Measurements from ENCODE around the gene EFHC2.
"Not testable (repeated sequence)": the region's sequence is repeated elsewhere in the genome, so short reads cannot be mapped to it uniquely, and the experiment has no call there.

Gene EFHC2

GRCh38 chrX:44232081-44232480, 111.4 kb downstream of the EFHC2 start:
- DNase-seq (ENCODE audit: low spot score) = no peak

DNA sequence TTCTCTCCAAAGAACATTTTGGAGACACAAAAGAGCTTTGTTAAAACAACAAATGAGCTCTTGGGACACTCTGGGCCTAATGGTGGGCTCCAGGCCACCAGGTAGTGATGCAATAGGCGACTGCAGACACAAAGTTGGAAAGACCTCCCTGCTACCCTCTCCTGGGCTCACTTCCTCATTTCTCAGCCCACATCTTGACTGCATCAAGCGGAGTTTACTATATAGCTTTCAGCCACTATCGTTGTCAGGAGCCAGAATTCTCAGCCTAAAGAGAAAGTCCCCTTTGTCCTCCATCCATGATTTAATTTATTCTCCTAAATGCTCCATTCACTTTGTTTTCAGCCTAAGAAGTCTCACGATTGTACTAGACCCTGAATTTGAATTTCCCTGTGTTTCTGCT, 114.9 kb downstream of the EFHC2 start:
- DNase-seq (ENCODE audit: low spot score) = peak; percentile 14

DNA sequence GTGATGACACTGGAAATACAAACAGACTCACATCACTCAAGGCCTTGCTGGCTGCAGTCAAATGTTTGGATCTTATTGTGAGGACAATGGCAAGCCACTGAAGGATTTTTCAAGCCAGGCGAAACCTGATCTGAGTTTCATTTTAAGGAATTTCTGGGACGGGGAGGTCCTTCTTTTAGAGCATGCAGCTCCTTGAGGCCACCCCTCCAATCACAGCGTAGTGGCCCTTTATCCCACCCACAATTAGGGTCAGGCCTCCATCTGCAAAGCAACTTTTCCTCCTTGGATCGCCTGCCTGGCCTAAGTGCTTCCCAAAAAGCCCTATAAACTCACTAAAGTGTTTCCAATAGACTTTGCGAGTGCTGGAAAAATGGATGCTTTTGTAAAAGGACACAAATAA, 115.5 kb downstream of the EFHC2 start:
- DNase-seq (ENCODE audit: low spot score) = no peak

DNA sequence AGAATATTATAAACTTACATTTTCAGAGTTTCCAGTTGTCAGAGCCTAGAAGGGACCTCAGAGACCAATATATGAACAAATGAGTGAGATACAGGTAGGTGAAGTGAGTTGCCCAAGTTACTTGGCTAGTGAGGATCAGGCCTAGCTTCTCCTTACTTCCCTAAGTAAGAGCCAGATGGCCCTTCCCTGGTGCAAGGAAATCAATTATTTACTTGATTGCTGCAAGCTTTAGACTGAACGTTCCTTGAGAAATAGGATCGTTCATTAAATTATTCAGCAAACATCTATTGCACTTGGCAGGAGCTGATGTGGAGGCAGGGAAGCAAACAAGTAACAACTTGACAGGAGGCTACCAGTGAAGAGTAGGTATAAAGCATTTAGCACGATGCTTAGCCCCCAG, 117.8 kb downstream of the EFHC2 start:
- DNase-seq (ENCODE audit: low spot score) = no peak

- no peak for DNase-seq (ENCODE audit: low spot score)
Measured at GRCh38 chrX:44224760-44225159, 118.7 kb downstream of the EFHC2 start.

- DNase-seq (ENCODE audit: low spot score) = peak; percentile 15
Measured at GRCh38 chrX:44223150-44223549, 120.3 kb downstream of the EFHC2 start.

DNA sequence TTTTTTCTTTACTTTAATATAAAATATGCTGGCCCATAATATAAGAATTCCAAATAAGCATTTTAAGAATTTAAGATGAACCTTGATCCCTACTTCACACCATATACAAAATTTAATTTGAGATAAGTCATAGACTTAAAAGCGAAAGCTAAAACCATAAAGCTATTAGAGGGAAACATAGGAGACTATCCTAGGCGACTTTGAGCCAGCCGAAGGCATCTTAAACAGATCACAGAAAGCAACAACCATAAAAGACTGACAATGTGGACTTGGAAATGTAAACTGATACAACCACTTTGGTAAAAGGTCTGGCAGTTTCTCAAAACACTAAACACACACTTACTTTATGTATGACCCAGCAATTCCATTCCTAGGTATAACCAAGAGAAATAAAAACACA, 125.0 kb downstream of the EFHC2 start:
- DNase-seq (ENCODE audit: low spot score) = no peak

- no peak for DNase-seq (ENCODE audit: low spot score)
Measured at GRCh38 chrX:44216171-44216570, 127.3 kb downstream of the EFHC2 start.

DNA sequence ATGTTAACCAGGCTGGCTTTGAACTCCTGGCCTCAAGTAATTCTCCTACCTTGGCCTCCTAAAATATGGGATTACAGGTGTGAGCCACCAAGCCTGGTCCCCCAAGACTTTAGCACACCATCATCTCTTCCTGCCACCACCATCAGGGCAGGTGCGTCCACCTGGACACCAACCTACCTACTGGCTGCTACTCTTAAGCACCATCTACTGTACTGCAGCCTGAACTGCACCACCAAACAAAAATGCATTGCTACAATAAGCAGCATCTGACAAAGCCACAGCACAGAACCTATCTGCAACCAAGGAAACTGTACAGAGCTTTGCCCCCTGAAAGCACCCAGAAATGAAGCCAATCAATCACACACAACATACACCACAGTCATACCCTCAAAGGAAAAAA, 139.7 kb downstream of the EFHC2 start:
- DNase-seq (ENCODE audit: low spot score) = no peak

GRCh38 chrX:44202596-44202995, 140.9 kb downstream of the EFHC2 start:
- DNase-seq (ENCODE audit: low spot score) = no peak

DNA sequence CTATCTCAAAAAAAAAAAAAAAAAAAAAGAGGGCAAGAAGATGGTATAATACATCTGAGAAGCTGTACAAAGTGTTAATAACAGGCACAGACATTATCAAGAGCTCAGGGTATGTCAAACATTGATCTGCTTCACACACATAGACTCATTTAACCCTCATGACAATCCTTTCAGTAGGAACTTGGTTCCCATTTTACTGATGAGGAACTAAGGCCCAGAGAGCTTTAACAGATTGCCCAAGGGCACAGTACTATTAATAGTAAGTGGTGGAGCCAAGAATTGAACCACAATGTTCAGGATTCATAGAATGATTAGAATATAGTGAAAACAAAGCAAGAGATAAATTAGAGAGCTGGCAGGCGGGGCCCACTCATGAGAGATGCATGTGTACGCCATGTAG, 154.4 kb downstream of the EFHC2 start:
- DNase-seq (ENCODE audit: low spot score) = no peak

GRCh38 chrX:44187915-44188314, 155.6 kb downstream of the EFHC2 start:
- not testable (repeated sequence) for DNase-seq (ENCODE audit: low spot score)

DNA sequence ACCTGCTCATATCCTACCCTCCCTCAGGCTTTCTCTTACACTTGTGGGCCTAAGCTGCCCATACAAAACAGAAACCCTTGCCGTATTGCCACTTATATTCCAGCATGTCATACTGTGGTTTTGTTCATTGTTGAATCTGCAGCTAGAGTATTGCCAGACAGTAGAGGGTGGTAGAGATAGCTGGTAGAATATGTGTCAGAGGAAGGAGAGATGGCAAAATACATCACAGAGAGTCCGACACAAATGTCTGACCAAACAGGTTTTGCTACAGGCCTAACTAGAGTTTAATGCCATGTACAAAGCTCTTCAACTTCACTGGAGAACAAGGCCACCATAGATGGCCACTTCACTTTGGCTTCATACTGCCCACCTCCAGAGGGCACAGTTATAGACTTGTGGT, 160.1 kb downstream of the EFHC2 start:
- DNase-seq (ENCODE audit: low spot score) = no peak

DNA sequence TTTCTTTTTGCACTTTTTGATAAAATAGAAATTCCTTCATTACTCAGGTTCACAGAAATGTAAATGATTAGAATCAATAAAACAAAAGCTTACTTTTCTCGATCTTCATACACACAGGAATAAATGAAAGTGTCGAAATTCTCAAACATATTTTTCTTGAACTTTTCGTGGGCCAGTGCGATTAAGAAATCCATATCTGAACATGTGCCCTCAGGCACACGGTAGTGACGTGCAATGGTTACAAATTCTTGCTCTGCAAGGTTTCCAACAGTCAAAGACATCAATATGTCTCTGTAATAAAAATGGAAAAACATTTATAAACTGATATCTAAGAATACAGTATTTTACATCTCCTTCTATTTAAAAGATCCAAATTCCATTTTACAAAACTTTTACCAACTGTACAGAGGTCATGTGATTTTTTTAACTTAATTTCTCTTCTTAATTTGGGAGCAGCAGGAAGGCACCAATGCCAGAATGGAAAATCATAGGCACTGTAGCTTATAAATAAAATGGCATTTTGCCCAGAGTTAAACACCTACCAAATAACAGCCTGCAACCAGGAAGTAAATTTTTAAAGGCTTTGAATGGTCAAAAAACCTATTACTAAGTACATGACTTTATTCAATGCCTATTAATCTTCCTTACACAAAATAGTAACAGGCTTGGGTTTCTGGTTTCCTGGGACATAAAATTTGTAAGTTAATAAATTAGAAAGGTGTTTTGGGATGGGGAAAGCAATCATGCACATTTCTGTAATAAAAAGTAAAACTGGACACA, 165.0 kb downstream of the EFHC2 start:
- DNase-seq (ENCODE audit: low spot score) = no peak

DNA sequence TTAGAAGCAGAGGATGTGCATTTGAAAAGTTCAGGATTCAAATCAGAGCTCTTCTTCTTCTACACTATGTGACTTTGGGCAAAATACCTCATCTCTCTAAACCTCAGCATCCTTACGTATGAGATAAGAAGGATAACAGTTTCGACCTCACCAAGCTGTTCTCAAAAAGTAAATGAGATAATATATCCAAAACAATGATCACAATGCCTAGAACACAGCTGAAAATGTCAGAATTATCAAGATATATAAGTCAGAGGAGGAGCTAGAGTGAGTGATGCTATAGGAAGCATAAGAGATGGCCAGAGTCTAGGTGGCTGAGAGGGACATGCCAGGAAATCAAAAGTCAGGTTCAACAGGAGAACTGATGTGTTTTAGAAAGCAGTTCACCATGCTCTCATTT, 168.0 kb downstream of the EFHC2 start:
- DNase-seq (ENCODE audit: low spot score) = no peak

DNA sequence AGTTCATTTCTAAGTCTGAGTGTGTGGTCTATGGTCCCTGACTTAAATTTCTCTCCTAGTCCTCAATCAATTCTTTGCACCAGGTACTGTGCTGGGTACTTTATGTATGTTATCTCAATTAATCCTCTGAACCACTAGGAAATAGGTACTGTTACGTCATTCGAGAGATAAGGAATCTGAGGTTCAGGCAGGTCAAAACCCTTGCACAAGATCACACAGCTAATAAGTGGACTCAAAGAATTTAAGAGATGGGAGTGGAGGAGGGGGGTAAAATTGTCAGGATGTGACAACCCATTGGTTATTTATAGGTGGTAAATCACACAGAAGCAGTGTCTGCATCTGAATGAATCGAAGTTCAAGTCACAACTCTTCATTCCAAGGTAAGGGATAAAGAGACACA, 169.4 kb downstream of the EFHC2 start:
- no peak for DNase-seq (ENCODE audit: low spot score)

DNA sequence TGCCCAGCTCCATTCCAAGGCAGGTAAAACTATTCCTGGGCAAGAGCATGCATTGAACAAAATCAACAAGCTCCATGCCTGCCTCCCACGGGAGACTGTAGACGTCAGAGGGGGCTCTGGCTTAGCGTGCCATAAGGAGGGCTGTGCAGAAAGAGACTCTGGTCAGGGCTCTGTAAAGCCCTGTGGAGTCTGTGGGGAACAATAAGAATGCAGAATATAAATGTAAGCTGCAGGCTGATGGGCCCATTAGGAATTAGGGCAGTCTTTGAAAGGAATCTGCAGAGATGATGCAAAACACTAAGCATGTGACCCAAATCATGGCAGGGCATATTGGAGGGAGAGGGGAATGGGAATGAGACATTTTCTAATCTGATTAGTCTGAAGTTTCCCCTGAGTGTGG, 170.3 kb downstream of the EFHC2 start:
- no peak for DNase-seq (ENCODE audit: low spot score)

DNA sequence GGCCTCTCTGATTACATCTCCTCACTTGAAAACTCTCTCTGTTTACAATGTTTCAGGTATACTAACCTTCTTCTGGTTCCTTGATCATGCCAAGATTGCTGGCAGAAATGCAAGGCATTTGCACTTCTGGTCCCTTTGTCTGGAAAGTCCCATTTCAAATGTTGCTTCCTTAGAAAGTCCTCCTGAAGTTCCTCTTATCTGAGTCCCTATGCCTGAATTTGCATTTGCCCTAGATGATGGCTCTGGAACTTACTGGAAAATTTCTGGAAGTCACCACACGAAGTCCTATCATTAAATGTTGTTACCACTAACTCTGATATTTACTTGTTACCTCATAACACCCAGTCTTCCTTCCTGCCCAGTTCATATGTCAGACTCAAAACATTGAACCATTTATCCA, 176.4 kb downstream of the EFHC2 start:
- no peak for DNase-seq (ENCODE audit: low spot score)

GRCh38 chrX:44162964-44163475, 180.5 kb downstream of the EFHC2 start:
- peak; percentile 50 for DNase-seq (ENCODE audit: low spot score)

DNA sequence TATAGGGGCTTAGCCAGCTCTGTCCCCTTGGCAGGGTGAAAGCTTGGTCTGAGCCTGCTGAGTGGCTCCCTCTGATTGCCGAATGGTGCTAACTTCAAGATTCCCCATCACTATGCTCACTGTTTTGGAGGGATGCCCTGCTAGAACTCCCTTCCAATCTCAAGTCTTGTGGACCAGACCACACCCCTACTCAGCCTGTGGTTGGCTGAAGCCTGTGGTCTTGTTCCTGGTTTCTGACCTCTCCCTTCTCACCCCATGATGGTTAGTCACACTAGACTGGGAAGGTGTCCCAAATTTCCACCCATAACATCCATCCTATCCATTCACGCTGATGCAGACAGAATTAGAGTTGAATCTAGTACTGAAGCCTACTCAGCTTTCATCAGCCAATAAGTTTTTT, 185.6 kb downstream of the EFHC2 start:
- no peak for DNase-seq (ENCODE audit: low spot score)

- DNase-seq (ENCODE audit: low spot score) = no peak
Measured at GRCh38 chrX:44157283-44157682, 186.2 kb downstream of the EFHC2 start.

GRCh38 chrX:44156726-44157125, 186.7 kb downstream of the EFHC2 start:
- DNase-seq (ENCODE audit: low spot score) = no peak

DNA sequence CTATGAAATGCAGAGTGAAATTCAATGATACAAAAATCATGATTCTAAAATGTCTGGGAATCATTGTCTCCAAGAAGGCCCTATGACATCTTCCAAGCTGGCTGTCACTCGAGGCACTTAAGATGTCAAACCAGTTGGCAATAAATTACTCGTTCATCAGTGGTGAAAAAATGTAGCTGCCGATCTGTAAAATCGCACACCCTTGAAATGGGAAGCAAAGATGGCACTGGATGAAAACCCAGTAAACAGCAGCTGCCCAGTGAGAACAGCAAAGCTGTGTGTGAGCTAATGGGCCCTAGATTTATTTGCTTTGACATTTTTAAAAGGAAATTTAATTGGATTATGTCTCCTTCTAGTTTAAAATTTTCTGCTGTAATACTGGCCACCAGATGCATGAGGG, 188.3 kb downstream of the EFHC2 start:
- no peak for DNase-seq (ENCODE audit: low spot score)

GRCh38 chrX:44152852-44153251, 190.6 kb downstream of the EFHC2 start:
- no peak for DNase-seq (ENCODE audit: low spot score)

All from COLO829 (cell line).